RCC 7860 (cell line): Measurements from ENCODE around the gene ROPN1L.

Source experiments
- DNase-seq: peaks from one replicate; pipeline ENCODE4 v3.0.0-alpha.2; 2015; ENCODE audit warnings: low spot score
- FAIRE-seq: peaks from 2 replicates; lab custom pipeline; 2012; peaks lifted over from hg19 to GRCh38; lab: Jason Lieb, UNC

ROPN1L gene

GRCh38 chr5:10456583-10457420 is 15.1 kb downstream of the ROPN1L start:
- FAIRE-seq (no peak), DNase-seq (no peak)

DNA sequence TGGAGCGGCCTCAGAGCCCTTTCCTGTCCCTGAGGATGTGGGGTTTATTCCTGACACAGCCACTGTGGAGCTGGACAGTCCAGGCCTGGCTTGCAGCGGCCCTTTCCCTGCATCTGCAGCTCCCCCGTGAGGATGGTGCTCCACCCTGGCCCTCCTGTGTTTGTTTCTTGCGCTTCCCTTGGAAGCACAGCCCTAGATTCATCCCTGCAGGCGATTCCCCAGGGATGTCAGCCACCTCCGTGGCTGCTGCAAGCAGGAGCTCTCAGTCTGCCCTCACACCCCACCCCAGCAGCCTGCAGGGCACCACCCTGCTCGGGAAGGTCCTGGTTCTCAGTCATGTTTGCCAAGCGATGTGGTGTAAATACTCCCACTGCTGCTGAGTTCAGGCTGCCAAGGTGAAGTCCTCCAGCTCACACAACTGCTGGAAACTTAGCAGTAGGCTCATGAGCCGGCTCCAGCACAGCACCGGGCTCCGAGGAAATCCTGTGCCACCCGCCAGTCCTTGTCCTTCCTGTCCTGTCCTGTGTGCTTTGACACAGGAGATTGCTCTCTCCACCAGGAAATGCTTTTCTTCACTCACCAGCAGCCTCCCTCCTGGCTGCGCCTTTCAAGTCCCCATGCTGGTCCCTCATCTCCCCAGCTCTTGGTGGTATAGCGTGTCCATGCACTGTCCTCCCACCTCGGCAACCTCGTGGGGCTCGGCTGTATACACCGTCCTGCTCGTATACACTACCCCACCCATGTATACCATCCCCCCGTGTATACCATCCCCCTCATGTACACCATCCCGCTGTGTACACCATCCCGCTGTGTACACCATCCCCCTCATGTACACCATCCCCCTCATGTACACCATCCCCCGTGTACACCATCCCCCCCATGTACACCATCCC is 16.2 kb downstream of the ROPN1L start:
- FAIRE-seq (no peak), DNase-seq (no peak)

DNA sequence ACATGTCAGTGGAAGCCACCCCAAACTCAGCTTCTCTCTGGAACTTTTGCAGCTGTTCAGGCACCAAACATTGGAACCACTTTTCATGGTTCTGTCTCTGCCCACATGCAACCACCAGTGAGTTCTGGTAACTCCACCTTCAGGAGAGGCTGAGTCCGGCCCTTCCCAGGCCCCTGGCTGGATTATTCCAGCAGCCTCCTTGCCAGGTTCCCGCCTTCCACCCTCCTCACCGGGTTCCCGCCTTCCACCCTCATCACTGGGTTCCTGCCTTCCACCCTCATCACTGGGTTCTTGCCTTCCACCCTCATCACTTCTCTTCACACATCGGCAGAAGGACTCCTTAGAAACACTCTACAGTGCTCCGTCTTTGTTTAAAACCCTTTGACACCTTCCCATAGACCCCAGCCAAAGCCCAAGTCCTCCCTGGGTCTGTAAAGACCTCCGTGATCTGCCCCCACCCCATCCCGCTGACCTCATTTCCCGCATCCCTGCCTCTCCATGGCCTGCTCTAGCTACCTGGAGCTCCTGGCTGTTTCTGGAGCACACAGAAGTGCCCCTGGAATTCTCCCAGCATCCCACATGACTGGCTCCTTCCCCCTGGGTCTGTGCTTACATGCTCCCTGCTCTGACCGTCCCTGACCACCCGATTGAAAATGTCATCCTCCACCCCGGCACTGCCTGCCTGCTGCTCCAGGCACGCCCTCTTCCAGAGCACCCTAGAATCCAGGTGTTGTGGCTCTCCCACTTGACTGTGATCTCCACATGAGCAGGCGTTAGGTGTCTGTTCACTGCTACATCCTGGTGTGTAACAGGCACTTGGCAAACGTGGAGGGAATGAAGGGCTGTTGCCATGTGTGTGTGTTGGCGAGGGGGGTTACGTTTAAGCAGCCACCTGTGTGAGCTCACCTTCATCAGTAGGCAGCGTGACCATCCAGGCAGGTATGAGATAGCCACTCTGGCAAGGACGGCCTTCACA is 17.7 kb downstream of the ROPN1L start:
- no peak for DNase-seq
- FAIRE-seq = no peak

DNA sequence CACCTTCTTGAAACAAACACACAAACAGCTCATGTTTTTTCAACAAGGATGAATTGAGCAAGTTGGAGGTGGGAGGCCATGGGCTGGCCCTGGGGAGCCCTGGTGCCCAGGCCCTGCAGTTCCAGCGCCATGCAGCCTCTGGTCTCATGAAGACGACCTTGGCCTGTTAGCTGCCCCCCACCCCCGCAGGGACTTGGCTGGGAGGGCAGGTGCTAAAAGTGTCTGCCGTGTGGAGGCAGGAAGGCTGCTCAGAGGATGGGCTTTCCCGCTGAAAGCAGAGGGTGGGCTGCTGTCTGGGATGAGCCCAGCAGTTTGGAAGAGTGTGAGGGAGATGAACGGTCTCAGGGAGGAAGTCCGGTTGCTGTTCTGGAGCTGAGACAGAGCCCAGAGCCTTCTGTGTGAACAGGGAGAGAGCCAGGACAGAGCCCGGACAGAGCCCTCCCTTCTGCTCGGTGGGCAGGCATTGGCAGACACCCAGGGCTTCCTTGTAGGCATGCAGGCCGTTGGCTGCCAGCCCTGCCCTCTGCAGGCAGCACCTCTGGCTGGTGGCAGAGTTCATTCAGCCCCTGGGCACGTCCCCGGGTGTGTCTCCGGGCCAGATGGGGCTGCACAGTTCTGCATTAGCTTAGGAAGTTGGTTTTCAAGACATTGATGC is 18.7 kb downstream of the ROPN1L start:
- DNase-seq = no peak

DNA sequence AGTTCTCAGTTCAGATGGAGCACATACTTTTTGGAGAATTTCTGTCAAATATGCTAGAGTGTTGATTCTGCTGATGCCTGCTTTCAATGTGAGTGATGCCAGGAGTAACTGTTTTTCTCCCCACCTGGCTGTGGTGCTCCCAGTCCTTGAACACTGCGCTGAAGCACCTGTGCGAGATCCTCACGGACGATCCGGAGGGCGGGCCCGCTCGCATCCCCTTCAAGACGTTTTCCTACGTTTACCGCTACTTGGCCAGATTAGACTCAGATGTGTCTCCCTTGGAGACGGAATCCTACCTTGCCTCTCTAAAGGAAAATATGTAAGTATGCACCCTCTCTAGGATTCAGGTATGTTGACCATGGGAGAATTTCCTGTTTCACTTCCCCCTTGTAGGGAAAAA is 19.4 kb downstream of the ROPN1L start:
- FAIRE-seq (no peak), DNase-seq (no peak)

More for the DNA sequence above, 18.7 kb downstream of the ROPN1L start:
- no peak for FAIRE-seq

DNA sequence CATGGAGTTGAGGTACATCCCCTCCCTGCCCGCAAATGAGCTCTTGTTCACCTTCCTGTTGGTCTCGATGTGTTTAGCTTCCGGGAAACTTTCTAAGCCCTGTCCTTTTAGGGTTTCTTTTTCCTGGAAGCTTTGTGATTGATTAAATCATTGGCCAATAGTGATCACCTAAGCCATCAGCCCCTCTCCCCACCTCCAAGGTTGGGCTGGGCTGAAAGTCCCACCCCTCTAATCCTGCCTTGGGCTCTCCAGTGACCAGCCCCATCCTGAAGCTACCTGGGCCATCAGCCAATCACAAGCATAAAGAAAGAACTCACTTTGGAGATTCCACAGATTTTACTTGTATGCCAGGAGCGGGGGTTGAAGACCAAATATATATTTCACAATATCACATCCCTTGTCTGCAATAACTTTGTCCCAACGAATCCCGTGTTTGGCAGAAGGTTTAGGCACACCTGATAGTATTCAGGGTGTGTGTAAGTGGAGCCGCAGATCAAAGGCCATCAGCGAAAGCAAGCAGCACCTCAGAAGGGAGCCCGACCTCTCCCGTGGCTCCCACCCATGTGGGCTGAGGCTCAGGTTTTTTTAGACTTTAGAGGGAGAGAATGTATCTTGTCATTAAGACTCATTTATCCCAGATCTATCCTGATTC is 20.4 kb downstream of the ROPN1L start:
- FAIRE-seq (no peak), DNase-seq (no peak)

GRCh38 chr5:10463566-10463965 is 21.9 kb downstream of the ROPN1L start:
- FAIRE-seq (no peak), DNase-seq (no peak)

- FAIRE-seq (no peak), DNase-seq (no peak)
Measured at GRCh38 chr5:10464173-10464572, 22.5 kb downstream of the ROPN1L start.

GRCh38 chr5:10465726-10466125 is 24.0 kb downstream of the ROPN1L start:
- FAIRE-seq (no peak), DNase-seq (no peak)

DNA sequence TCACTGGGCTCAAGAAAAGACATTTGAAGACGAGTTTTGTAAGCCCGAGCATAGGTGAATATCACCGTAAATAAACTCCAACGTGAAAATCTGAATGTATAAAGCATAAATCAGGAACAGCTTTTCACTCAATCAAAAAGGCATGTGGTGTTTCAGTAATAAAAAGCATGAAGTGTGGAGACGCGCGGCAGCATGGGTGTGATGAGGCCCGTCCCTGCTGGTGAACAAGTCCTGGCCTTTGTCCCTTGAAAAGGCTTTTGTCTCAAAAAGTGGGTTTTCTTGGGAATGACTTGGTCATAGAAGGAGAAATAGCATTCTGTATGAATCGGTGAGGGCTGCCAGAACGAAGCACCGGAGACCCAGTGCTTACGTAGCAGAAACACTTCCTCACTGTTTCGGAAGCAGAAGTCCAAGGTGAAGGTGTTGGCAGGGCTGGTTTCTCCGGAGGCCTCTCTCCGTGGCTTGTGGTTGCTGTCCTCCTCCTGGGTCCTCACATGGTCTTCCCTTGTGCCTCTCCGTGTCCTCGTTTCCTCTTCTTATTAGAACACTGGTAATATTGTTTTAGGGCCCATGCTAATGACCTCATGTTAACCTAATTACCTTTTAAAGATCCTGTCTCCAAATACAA is 24.9 kb downstream of the ROPN1L start:
- no peak for FAIRE-seq
- no peak for DNase-seq

DNA sequence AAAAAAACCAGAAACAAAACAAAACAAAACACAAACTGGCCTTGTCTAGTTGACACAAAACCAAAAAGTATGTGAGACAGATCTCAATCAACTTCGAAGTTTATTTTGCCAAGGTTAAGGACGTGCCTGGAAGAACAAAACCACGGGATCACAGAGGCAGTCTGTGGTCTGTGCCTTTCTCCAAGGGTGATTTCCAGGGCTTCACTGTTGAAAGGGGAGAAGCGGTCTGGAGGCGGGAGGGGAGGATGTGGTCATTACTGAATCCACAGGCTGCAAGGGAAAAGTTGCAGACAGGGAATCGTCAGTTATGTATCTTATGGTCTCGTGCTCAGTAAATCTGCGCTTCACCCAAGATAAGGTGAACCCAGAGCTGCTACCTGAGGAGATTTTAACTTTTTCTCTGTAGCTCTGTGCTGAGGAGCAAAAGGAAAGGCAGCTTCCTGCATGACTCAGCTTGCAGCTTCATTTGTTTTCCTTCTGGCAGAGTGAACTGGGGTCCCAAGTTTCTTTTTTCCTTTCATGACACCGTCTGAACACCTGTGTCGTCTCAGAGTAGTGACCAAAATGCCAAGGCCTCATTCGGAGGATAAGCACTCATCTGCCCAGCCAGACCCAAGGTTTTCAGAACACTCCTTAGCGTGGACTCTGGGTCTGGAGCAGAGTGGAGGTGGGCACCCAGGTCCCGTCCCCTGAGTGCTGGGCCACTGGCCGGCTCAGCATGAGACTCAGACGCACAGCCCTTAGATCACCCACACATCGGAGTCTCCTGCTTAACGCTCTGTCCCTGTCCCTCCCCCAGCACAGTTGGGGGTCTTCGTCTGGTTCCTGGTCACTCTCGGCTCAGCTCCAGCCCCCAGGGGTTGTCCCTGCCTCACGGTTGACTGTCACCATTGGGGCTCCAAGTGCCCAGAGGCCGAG is 25.9 kb downstream of the ROPN1L start:
- DNase-seq = peak; percentile 81
- peak; percentile 97 for FAIRE-seq

DNA sequence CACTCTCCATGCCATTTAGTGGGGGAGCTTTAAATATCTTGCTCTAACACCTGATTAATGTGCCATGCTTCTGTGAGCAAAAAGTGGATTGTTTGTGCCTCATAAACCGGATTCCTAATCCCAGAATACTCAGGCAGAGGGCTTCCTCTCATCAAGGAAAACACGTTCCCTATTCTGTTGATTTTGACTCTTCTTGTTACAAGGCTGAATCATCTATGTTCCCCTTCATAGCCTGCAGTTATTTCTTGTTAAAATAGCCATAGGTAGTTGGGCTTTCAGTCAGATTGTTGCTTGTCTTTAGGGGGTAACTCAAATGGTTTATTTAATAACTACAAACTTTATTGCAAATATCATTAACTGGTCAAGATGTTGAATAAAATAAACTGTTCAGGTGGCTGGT is 26.6 kb downstream of the ROPN1L start:
- FAIRE-seq (no peak), DNase-seq (no peak)

- peak; percentile 10 for FAIRE-seq
- no peak for DNase-seq
Measured at GRCh38 chr5:10469253-10470050, 27.8 kb downstream of the ROPN1L start.

DNA sequence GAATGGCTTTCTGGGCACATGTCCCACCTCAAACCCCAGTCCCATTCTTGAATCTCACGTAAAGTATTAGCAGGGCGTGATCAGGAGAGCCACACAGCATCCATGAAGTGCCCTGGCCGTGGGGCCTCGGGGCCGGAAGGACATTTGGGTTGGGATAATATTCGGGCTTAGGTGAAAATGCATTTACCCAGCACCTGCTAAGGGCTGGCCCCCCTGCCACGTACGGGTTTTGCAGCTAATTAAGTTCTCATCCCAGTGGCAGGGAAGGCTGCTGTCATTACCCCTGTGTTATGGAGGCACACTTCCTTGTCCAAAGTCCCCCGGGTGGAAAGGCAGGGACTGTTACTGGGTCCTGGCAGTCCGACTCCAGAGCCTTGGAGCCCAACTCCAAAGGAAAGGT is 29.0 kb downstream of the ROPN1L start:
- FAIRE-seq = no peak
- no peak for DNase-seq

GRCh38 chr5:10471677-10472076 is 30.0 kb downstream of the ROPN1L start:
- no peak for DNase-seq
- no peak for FAIRE-seq

GRCh38 chr5:10474521-10475075 is 32.9 kb downstream of the ROPN1L start:
- no peak for DNase-seq
- no peak for FAIRE-seq
